ENCODE measurements around the gene ANK3.

ANK3 gene

GRCh38 chr10:60099998-60100747, 289.5 kb downstream of the ANK3 start:
- DNase-seq (ENCODE audit: low read depth in 1 of 2, low spot score in 1 of 2) = no peak

- no peak for DNase-seq (ENCODE audit: low read depth in 1 of 2, low spot score in 1 of 2)
These were observed 290.7 kb downstream of the ANK3 start for GRCh38 chr10:60098677-60099601.

GRCh38 chr10:60096761-60097513, 292.7 kb downstream of the ANK3 start:
- DNase-seq (ENCODE audit: low read depth in 1 of 2, low spot score in 1 of 2) = no peak

- DNase-seq (ENCODE audit: low read depth in 1 of 2, low spot score in 1 of 2) = no peak
These were observed 296.4 kb downstream of the ANK3 start for GRCh38 chr10:60093317-60093716.

GRCh38 chr10:60086862-60087261, 302.8 kb downstream of the ANK3 start:
- no peak for DNase-seq (ENCODE audit: low read depth in 1 of 2, low spot score in 1 of 2)

GRCh38 chr10:60086421-60086820, 303.3 kb downstream of the ANK3 start:
- no peak for DNase-seq (ENCODE audit: low read depth in 1 of 2, low spot score in 1 of 2)

- no peak for DNase-seq (ENCODE audit: low read depth in 1 of 2, low spot score in 1 of 2)
These were observed 306.8 kb downstream of the ANK3 start for GRCh38 chr10:60082744-60083344.

GRCh38 chr10:60082341-60082740, 307.3 kb downstream of the ANK3 start:
- DNase-seq (ENCODE audit: low read depth in 1 of 2, low spot score in 1 of 2) = no peak

GRCh38 chr10:60073781-60074656, 315.7 kb downstream of the ANK3 start:
- DNase-seq (ENCODE audit: low read depth in 1 of 2, low spot score in 1 of 2) = no peak

- no peak for DNase-seq (ENCODE audit: low read depth in 1 of 2, low spot score in 1 of 2)
These were observed 316.3 kb downstream of the ANK3 start for GRCh38 chr10:60073397-60073780.

- DNase-seq (ENCODE audit: low read depth in 1 of 2, low spot score in 1 of 2) = no peak
These were observed 320.4 kb downstream of the ANK3 start for GRCh38 chr10:60069311-60069710.

- DNase-seq (ENCODE audit: low read depth in 1 of 2, low spot score in 1 of 2) = no peak
These were observed 339.3 kb downstream of the ANK3 start for GRCh38 chr10:60050366-60050765.

- DNase-seq (ENCODE audit: low read depth in 1 of 2, low spot score in 1 of 2) = no peak
These were observed 341.6 kb downstream of the ANK3 start for GRCh38 chr10:60048091-60048501.

GRCh38 chr10:60045571-60045970, 344.1 kb downstream of the ANK3 start:
- DNase-seq (ENCODE audit: low read depth in 1 of 2, low spot score in 1 of 2) = no peak

GRCh38 chr10:60044971-60045370, 344.7 kb downstream of the ANK3 start:
- DNase-seq (ENCODE audit: low read depth in 1 of 2, low spot score in 1 of 2) = no peak

- DNase-seq (ENCODE audit: low read depth in 1 of 2, low spot score in 1 of 2) = no peak
These were observed 345.4 kb downstream of the ANK3 start for GRCh38 chr10:60044242-60044641.

- no peak for DNase-seq (ENCODE audit: low read depth in 1 of 2, low spot score in 1 of 2)
These were observed 346.0 kb downstream of the ANK3 start for GRCh38 chr10:60043561-60044241.

GRCh38 chr10:60042914-60043313, 346.8 kb downstream of the ANK3 start:
- DNase-seq (ENCODE audit: low read depth in 1 of 2, low spot score in 1 of 2) = no peak

GRCh38 chr10:60042262-60042661, 347.4 kb downstream of the ANK3 start:
- no peak for DNase-seq (ENCODE audit: low read depth in 1 of 2, low spot score in 1 of 2)

Data from stimulated activated CD4-positive, alpha-beta T cell treated with anti-CD3 and anti-CD28 coated beads, Interleukin-15, amount 100 ng/mL, for 1 hour (primary cell).